Measurements from ENCODE around the gene PHLDB2. TPM values are rescaled to one million over a fixed set of nuclear protein-coding genes. Genes with fewer than 3 reads are reported as not detected.

Gene PHLDB2
- total RNA-seq, 1 experiment from 2014 or later: 90.1 TPM

DNA sequence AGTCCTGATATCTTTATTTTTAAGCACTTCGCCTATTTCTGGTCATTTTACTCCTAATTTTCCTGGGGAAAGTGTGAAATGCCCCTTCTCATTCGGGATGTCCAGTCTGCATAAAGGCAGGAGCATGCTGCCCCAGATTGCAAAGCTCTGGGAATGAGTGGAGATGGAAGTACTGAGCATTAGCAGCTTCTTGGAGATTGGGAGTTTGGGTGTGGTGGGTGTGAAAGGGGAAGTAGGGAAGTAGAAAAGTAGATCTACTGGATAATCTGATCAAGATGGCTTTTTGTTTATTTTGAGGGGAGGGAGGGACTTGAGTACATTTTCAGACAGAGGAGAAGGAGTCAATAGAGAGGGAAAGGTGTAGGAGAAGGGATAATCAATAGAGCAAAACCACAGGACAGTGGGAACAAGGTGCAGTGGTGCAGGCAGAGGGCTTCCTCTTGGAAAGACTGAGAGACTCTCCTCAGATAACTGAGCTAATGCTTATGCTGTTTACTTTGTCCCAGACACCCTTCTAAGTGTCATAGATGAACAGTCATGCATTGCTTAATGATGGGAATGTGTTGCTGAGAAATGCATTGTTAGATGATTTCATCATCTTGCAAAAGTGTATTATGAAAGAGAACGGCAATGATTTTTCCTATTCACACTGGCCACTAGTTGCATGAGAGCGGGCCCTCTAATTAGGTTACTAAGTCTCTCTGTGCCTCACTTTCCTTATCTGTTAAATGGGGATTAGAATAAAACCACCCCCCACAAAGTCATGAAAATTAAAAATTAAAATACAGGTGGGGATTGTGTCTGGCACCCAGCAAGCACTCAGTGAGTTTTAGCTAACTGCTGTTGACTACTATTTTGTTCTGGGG is 45.5 kb downstream of the PHLDB2 start:
- CTCF ChIA-PET: interaction anchor here (0.6 kb wide), 1 partner anchor 32 kb away, joined by 4 read pairs; no protein-coding TSS in a partner anchor
- peak overlapping the region; percentile 37 for H3K4me2 ChIP-seq (ENCODE audit: low read length)

DNA sequence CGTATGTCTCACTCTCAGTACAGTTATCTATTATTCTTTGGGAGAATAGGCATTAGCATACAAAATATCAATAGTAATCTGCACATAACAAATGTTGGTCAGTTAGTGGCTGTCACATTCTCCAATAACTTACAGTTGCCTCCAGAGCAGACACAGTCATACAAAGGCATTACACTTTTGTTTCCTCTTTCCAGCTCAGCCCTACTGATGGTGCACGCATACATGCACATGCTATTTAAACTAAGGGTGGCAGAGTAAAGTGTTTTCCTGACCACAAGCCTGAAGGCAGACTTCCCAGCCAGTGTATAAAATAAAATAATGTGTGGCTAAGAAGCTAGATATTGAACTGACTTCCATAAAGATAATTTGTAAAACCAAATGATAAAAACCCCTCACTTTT is 47.6 kb downstream of the PHLDB2 start:
- H3K9ac ChIP-seq (ENCODE audit: low read length): no peak overlapping the region
- no peak overlapping the region for H3K27ac ChIP-seq (ENCODE audit: low read length)
- H3K79me2 ChIP-seq (ENCODE audit: low read length): peaks cover 85% of the 10 kb centered on the region
- TF ChIP-seq, protein P1, sequence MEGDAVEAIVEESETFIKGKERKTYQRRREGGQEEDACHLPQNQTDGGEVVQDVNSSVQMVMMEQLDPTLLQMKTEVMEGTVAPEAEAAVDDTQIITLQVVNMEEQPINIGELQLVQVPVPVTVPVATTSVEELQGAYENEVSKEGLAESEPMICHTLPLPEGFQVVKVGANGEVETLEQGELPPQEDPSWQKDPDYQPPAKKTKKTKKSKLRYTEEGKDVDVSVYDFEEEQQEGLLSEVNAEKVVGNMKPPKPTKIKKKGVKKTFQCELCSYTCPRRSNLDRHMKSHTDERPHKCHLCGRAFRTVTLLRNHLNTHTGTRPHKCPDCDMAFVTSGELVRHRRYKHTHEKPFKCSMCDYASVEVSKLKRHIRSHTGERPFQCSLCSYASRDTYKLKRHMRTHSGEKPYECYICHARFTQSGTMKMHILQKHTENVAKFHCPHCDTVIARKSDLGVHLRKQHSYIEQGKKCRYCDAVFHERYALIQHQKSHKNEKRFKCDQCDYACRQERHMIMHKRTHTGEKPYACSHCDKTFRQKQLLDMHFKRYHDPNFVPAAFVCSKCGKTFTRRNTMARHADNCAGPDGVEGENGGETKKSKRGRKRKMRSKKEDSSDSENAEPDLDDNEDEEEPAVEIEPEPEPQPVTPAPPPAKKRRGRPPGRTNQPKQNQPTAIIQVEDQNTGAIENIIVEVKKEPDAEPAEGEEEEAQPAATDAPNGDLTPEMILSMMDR (conservative IDR thresholded peaks at IDR 0.05; ENCODE audit: low read depth, low read length): no peak
- no peak for TF ChIP-seq EZH2 (IDR thresholded peaks at IDR 0.05; ENCODE audit: low read length, unreplicated experiment)
- TF ChIP-seq EZH2phosphoT487 (IDR thresholded peaks at IDR 0.05; ENCODE audit: borderline replicate concordance, low read length): no peak
- DNase-seq: no peak
- peaks cover 33% of the 10 kb centered on the region for H3K4me1 ChIP-seq (ENCODE audit: insufficient read depth, low read length)
- H2AFZ ChIP-seq (ENCODE audit: low read length): no peak overlapping the region
- H3K4me3 ChIP-seq (ENCODE audit: low read length): no peak overlapping the region
- H3K4me2 ChIP-seq (ENCODE audit: low read length): no peak overlapping the region
- no peaks in the 10 kb centered on the region for H3K27me3 ChIP-seq (ENCODE audit: low read length)
- H3K9me3 ChIP-seq (ENCODE audit: low read length): no peaks in the 10 kb centered on the region
- no TSS peak for BruUV-seq (replicated peaks)
- peaks cover 30% of the 10 kb centered on the region; the same call in 1 of the 2 replicates for H3K36me3 ChIP-seq (ENCODE audit: low read depth, low read length)
- no peaks in the 10 kb centered on the region for H3K9me2 ChIP-seq (replicated peaks; ENCODE audit: low read length)
- ChIA-PET POLR2A (ENCODE audit: unreplicated experiment) (no interaction called here), CTCF (no interaction called here)
- peaks cover 4% of the 10 kb centered on the region for H3F3A ChIP-seq (ENCODE audit: low read length, unreplicated experiment)
- no peaks in the 10 kb centered on the region for H4K20me1 ChIP-seq (ENCODE audit: low read length)
- no peak for ATAC-seq
- intact Hi-C loops (cut with micrococcal nuclease): no loop called here

More for the DNA sequence above, 45.5 kb downstream of the PHLDB2 start:
- intact Hi-C loops (cut with micrococcal nuclease): no loop called here
- H3K9ac ChIP-seq (ENCODE audit: low read length): no peak overlapping the region
- H4K20me1 ChIP-seq (ENCODE audit: low read length): no peaks in the 10 kb centered on the region
- no peaks in the 10 kb centered on the region for H3K9me2 ChIP-seq (replicated peaks; ENCODE audit: low read length)
- H3K36me3 ChIP-seq (ENCODE audit: low read depth, low read length): peaks cover 38% of the 10 kb centered on the region
- ATAC-seq: peak; percentile 30; the same call in 1 of the 2 replicates
- H3K9me3 ChIP-seq (ENCODE audit: low read length): no peaks in the 10 kb centered on the region
- BruUV-seq (replicated peaks): TSS peak; percentile 83
- peak; percentile 83 for DNase-seq
- peaks cover 90% of the 10 kb centered on the region for H3K79me2 ChIP-seq (ENCODE audit: low read length)
- H3F3A ChIP-seq (ENCODE audit: low read length, unreplicated experiment): peaks cover 4% of the 10 kb centered on the region
- TF ChIP-seq EZH2phosphoT487 (IDR thresholded peaks at IDR 0.05; ENCODE audit: borderline replicate concordance, low read length) (no peak), EZH2 (IDR thresholded peaks at IDR 0.05; ENCODE audit: low read length, unreplicated experiment) (no peak)
- TF ChIP-seq, protein P1 (conservative IDR thresholded peaks at IDR 0.05; ENCODE audit: low read depth, low read length): no peak
- H3K27me3 ChIP-seq (ENCODE audit: low read length): no peaks in the 10 kb centered on the region
- H2AFZ ChIP-seq (ENCODE audit: low read length): no peak overlapping the region
- POLR2A ChIA-PET (ENCODE audit: unreplicated experiment): interaction anchor here (0.6 kb wide), 1 partner anchor 72 kb away, joined by 3 read pairs; no protein-coding TSS in a partner anchor
- no peak overlapping the region for H3K4me3 ChIP-seq (ENCODE audit: low read length)
- peak overlapping the region; percentile 80 for H3K27ac ChIP-seq (ENCODE audit: low read length)
- H3K4me1 ChIP-seq (ENCODE audit: insufficient read depth, low read length): peaks cover 38% of the 10 kb centered on the region

DNA sequence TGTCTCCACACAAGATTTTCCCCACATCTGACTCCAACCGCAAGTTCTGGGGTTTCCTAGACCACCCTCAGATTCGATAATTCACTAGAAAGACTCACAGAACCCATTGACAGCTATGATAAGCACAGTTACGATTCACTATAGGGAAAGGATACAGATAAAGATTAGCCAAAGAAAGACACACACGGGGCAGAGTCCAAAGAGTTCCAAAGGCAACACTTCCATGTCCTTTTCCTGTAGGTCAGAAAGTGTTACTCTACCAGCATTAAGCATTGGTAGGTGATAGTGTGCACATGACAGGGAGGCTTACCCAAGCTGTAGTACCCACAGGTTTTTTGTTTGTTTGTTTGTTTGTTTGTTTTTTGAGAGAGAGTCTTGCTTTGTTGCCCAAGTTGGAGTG is 48.1 kb downstream of the PHLDB2 start:
- TF ChIP-seq EZH2phosphoT487 (IDR thresholded peaks at IDR 0.05; ENCODE audit: borderline replicate concordance, low read length) (no peak), EZH2 (IDR thresholded peaks at IDR 0.05; ENCODE audit: low read length, unreplicated experiment) (no peak)
- TF ChIP-seq, protein P1 (conservative IDR thresholded peaks at IDR 0.05; ENCODE audit: low read depth, low read length): no peak
- H3K36me3 ChIP-seq (ENCODE audit: low read depth, low read length): peaks cover 30% of the 10 kb centered on the region; the same call in 1 of the 2 replicates
- no peak for ATAC-seq

More for the DNA sequence above, 48.1 kb downstream of the PHLDB2 start:
- Histone ChIP-seq H3K27ac (ENCODE audit: low read length) (no peak overlapping the region), H2AFZ (ENCODE audit: low read length) (no peak overlapping the region), H4K20me1 (ENCODE audit: low read length) (no peaks in the 10 kb centered on the region), H3K9me3 (ENCODE audit: low read length) (no peaks in the 10 kb centered on the region), H3K9ac (ENCODE audit: low read length) (no peak overlapping the region), H3K4me2 (ENCODE audit: low read length) (no peak overlapping the region), H3K4me3 (ENCODE audit: low read length) (no peak overlapping the region), H3F3A (ENCODE audit: low read length, unreplicated experiment) (no peaks in the 10 kb centered on the region), H3K4me1 (ENCODE audit: insufficient read depth, low read length) (peaks cover 28% of the 10 kb centered on the region), H3K79me2 (ENCODE audit: low read length) (peaks cover 85% of the 10 kb centered on the region), H3K9me2 (replicated peaks; ENCODE audit: low read length) (no peaks in the 10 kb centered on the region), H3K27me3 (ENCODE audit: low read length) (no peaks in the 10 kb centered on the region)
- BruUV-seq (replicated peaks): no TSS peak
- DNase-seq: no peak
- ChIA-PET POLR2A (ENCODE audit: unreplicated experiment) (no interaction called here), CTCF (no interaction called here)
- intact Hi-C loops (cut with micrococcal nuclease): no loop called here

All from PC-3 (cell line).